CD4-positive, alpha-beta memory T cell (primary cell): Measurements from ENCODE around the gene CARD6. TPM values are rescaled to one million over a fixed set of nuclear protein-coding genes. Genes with fewer than 3 reads are reported as not detected.
"Not testable (repeated sequence)": the region's sequence is repeated elsewhere in the genome, so short reads cannot be mapped to it uniquely, and the experiment has no call there.

Source experiments
- CTCF ChIA-PET: fragments of 350-600 bp; sonication (Branson Sonifier 250); formaldehyde crosslinking; loops from one replicate; lab custom pipeline; 2021; ENCODE audit warnings: inconsistent platforms; ENCODE audit not compliant: partially characterized antibody; lab: Charles Lee
- POLR2A ChIA-PET: fragments of 350-600 bp; sonication (Branson Sonifier 250); formaldehyde crosslinking; loops from one replicate; lab custom pipeline; 2021; ENCODE audit not compliant: partially characterized antibody; lab: Charles Lee
- DNase-seq, 5 donors: peaks; one replicate each; pipeline versions ENCODE4 v3.0.0 to v3.0.0-alpha.2; 2020 to 2022; ENCODE audit warnings: mixed read lengths in 1 of 5
- H3K27ac ChIP-seq: one replicate; pipeline ENCODE4 v1.7.0; 2013; ENCODE audit warnings: low read depth, low read length
- H3K27me3 ChIP-seq: 2 replicates; pipeline ENCODE4 v1.7.0; 2013; ENCODE audit warnings: mild to moderate bottlenecking, low read length, moderate library complexity; ENCODE audit not compliant: insufficient read depth
- H3K36me3 ChIP-seq: 2 replicates; pipeline ENCODE4 v1.7.0; 2013; ENCODE audit warnings: mild to moderate bottlenecking, low read length, moderate library complexity; ENCODE audit not compliant: insufficient read depth
- H3K4me1 ChIP-seq: 2 replicates; pipeline ENCODE4 v1.7.0; 2013; ENCODE audit warnings: mild to moderate bottlenecking, low read length, moderate library complexity; ENCODE audit not compliant: insufficient read depth
- H3K4me3 ChIP-seq, 2 donors: one replicate each; pipeline ENCODE4 v1.7.0; 2013; ENCODE audit warnings: low read length in 2 of 2, mild to moderate bottlenecking in 1 of 2
- H3K9me3 ChIP-seq, 2 donors: one replicate each; pipeline ENCODE4 v1.7.0; 2013; ENCODE audit warnings: low read length in 2 of 2, control low read depth in 1 of 2; ENCODE audit not compliant: control insufficient read depth in 1 of 2
- H3K27ac Mint-ChIP-seq, 7 donors: one replicate each; pipeline ENCODE4 v1.8.0; 2020 to 2021; ENCODE audit warnings: mixed read lengths in 7 of 7, mild to moderate bottlenecking in 6 of 7, inconsistent platforms in 3 of 7, moderate library complexity in 3 of 7
- H3K27me3 Mint-ChIP-seq, 2 donors: one replicate each; pipeline ENCODE4 v1.8.0; 2020 to 2021; ENCODE audit warnings: mixed read lengths in 2 of 2
- H3K36me3 Mint-ChIP-seq, 2 donors: one replicate each; pipeline ENCODE4 v1.8.0; 2020 to 2021; ENCODE audit warnings: mixed read lengths in 2 of 2, inconsistent platforms in 1 of 2, mild to moderate bottlenecking in 1 of 2
- H3K4me1 Mint-ChIP-seq, 4 donors: one replicate each; pipeline ENCODE4 v1.8.0; 2020 to 2021; ENCODE audit warnings: mixed read lengths in 4 of 4, mild to moderate bottlenecking in 1 of 4
- H3K4me3 Mint-ChIP-seq, 8 donors: one replicate each; pipeline ENCODE4 v1.8.0; 2020 to 2021; ENCODE audit warnings: mixed read lengths in 8 of 8, mild to moderate bottlenecking in 7 of 8, moderate library complexity in 6 of 8, inconsistent platforms in 3 of 8
- H3K9me3 Mint-ChIP-seq, 8 donors: one replicate each; pipeline ENCODE4 v1.8.0; 2020 to 2021; ENCODE audit warnings: mixed read lengths in 8 of 8, mild to moderate bottlenecking in 5 of 8, inconsistent platforms in 3 of 8, moderate library complexity in 1 of 8
- intact Hi-C: fragments of 100-400 bp; cut with micrococcal nuclease; formaldehyde crosslinking; loops from one replicate; pipeline ENCODE4 v1.15.1; 2023
- polyA plus RNA-seq, 2 donors: library from polyadenylated mRNA; unstranded; fragments of 300-500 nt; fragmentation: Illumina TruSeq; gene quantifications; one replicate each; pipeline ENCODE4 v1.2.3, GENCODE V29; 2021
- total RNA-seq, 2 experiments: library from RNA; stranded (reverse); gene quantifications; one replicate each; pipeline ENCODE4 v1.2.3, GENCODE V29; 2021

The CARD6 gene
- total and polyA plus RNA-seq, 4 experiments from 2014 or later, result 2.4 to 5.0 (median 4.5) TPM

- no peak for DNase-seq
- Mint-ChIP-seq H3K4me3 (no peak overlapping the region), H3K4me1 (peaks cover 0 to 18% (median 13%) of the 10 kb centered on the region in 4 donors), H3K9me3 (no peaks in the 10 kb centered on the region), H3K27ac (peak overlapping the region in 2 of 7 donors; percentile 32 to 42), H3K27me3 (no peaks in the 10 kb centered on the region), H3K36me3 (peaks cover 0 to 19% of the 10 kb centered on the region in 2 donors)
- no peak overlapping the region for H3K4me3 ChIP-seq
- CTCF ChIA-PET, result interaction anchor here (1.3 kb wide), 1 partner anchor 31 kb away, joined by 4 read pairs; no protein-coding TSS in a partner anchor
- no peak overlapping the region for H3K27ac ChIP-seq
- no peaks in the 10 kb centered on the region for H3K36me3 ChIP-seq
- H3K9me3 ChIP-seq, result no peaks in the 10 kb centered on the region
- POLR2A ChIA-PET, result no interaction called here
- H3K27me3 ChIP-seq, result no peaks in the 10 kb centered on the region
- intact Hi-C loops, result no loop called here
- H3K4me1 ChIP-seq, result peaks cover 10% of the 10 kb centered on the region
Measured at GRCh38 chr5:40847525-40847924, 6.4 kb downstream of the CARD6 start.

DNA sequence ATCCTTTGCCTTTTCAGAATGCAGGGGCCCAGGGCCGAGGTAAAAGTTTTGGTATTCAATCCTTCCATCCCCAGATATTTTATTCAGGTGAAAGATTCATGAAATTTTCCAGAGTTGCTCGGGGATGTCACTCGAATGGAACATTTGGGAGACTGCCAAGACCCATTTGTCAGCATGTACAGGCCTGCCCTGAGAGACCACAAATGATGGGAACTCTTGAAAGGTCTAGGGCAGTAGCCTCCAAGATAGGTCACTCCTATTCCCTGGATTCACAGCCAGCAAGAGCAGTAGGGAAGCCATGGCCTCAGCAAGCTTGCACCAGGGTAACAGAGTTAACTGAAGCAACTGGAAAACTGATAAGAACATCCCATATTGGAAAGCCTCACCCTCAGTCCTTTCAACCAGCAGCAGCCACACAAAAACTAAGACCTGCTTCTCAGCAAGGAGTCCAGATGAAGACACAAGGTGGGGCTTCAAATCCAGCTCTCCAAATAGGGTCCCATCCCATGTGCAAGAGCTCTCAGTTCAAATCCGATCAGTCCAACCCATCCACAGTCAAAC, 12.5 kb downstream of the CARD6 start:
- DNase-seq, result no peak
- H3K9me3 ChIP-seq, result no peaks in the 10 kb centered on the region
- no peak overlapping the region for H3K4me3 Mint-ChIP-seq
- H3K4me3 ChIP-seq, result no peak overlapping the region
- no peaks in the 10 kb centered on the region for H3K36me3 ChIP-seq
- peaks cover 0 to under 1% (median 0%) of the 10 kb centered on the region in 4 donors for H3K4me1 Mint-ChIP-seq
- intact Hi-C loops, result no loop called here
- peaks cover 2 to 19% of the 10 kb centered on the region in 2 donors for H3K36me3 Mint-ChIP-seq
- H3K27ac ChIP-seq, result no peak overlapping the region
- ChIA-PET POLR2A (no interaction called here), CTCF (no interaction called here)
- no peaks in the 10 kb centered on the region for H3K27me3 ChIP-seq
- H3K27me3 Mint-ChIP-seq, result no peaks in the 10 kb centered on the region
- H3K9me3 Mint-ChIP-seq, result peaks cover 0 to 3% (median 0%) of the 10 kb centered on the region in 8 donors
- no peak overlapping the region for H3K27ac Mint-ChIP-seq
- no peaks in the 10 kb centered on the region for H3K4me1 ChIP-seq

DNA sequence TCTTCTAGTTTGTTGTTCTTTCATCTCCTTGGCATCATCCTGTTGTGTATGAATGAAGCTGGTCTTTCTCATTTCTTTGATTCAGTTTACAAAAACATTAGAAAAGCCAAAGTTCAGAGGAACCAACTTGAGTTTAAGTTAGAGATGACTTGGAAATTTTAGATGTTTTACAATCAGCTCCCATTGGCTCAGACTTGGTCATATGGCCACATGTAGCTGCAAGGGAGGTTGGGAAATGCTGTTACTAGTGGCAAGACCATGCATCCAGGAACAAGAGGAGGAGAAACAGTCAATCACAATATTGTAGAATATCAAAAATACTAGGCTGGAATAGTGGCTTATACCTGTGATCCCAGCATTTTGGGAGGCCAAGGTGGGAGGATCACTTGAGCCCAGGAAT, 19.5 kb downstream of the CARD6 start:
- no peak overlapping the region for H3K27ac ChIP-seq
- Mint-ChIP-seq H3K4me3 (no peak overlapping the region), H3K27me3 (no peaks in the 10 kb centered on the region), H3K36me3 (peaks cover 0 to 6% of the 10 kb centered on the region in 2 donors), H3K9me3 (peaks cover 0 to 16% (median 8%) of the 10 kb centered on the region in 8 donors), H3K4me1 (peaks cover 0 to 1% (median 0%) of the 10 kb centered on the region in 4 donors), H3K27ac (peak overlapping the region in 1 of 7 donors; percentile 48)
- no peaks in the 10 kb centered on the region for H3K27me3 ChIP-seq
- intact Hi-C loops, result no loop called here
- ChIA-PET CTCF (no interaction called here), POLR2A (no interaction called here)
- no peaks in the 10 kb centered on the region for H3K36me3 ChIP-seq
- no peaks in the 10 kb centered on the region for H3K4me1 ChIP-seq
- no peaks in the 10 kb centered on the region for H3K9me3 ChIP-seq
- H3K4me3 ChIP-seq, result no peak overlapping the region
- no peak for DNase-seq

DNA sequence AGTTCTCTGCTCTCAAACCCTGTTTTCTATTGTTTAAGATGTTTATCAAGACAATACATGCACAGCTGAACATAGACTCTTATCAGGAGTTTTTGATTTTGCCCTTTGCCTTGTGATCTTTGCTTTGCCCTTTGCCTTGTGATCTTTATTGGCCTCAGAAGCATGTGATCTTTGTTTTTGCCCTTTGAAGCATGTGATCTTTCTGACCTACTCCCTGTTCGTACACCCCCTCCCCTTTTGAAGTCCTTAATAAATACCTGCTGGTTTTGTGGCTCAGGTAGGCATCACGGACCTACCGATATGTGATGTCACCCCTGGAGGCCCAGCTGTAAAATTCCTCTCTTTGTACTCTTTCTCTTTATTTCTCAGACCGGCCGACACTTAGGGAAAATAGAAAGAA, 23.8 kb downstream of the CARD6 start:
- H3K27ac ChIP-seq, POLR2A ChIA-PET, H3K4me1 ChIP-seq, H3K36me3 ChIP-seq, H3K27me3 Mint-ChIP-seq, H3K27ac Mint-ChIP-seq, H3K4me3 ChIP-seq, H3K9me3 ChIP-seq, H3K36me3 Mint-ChIP-seq, intact Hi-C loops, DNase-seq, H3K4me3 Mint-ChIP-seq, H3K27me3 ChIP-seq, CTCF ChIA-PET, H3K4me1 Mint-ChIP-seq: not testable (repeated sequence)
- peaks cover 0 to 19% (median 8%) of the 10 kb centered on the region in 8 donors for H3K9me3 Mint-ChIP-seq

GRCh38 chr5:40866844-40867243, 25.7 kb downstream of the CARD6 start:
- peaks cover 0 to 4% of the 10 kb centered on the region in 2 donors for H3K36me3 Mint-ChIP-seq
- no peak for DNase-seq
- H3K4me1 ChIP-seq, result no peaks in the 10 kb centered on the region
- no peak overlapping the region for H3K4me3 Mint-ChIP-seq
- no peaks in the 10 kb centered on the region for H3K9me3 ChIP-seq
- no peak overlapping the region for H3K27ac ChIP-seq
- intact Hi-C loops, result no loop called here
- no peaks in the 10 kb centered on the region for H3K36me3 ChIP-seq
- peaks cover 0 to 1% (median 0%) of the 10 kb centered on the region in 4 donors for H3K4me1 Mint-ChIP-seq
- ChIA-PET CTCF (interaction anchor here (1.5 kb wide), 1 partner anchor 12 kb away, joined by 3 read pairs; no protein-coding TSS in a partner anchor), POLR2A (no interaction called here)
- peaks cover 0 to 19% (median 8%) of the 10 kb centered on the region in 8 donors for H3K9me3 Mint-ChIP-seq
- H3K27me3 Mint-ChIP-seq, result no peaks in the 10 kb centered on the region
- H3K27ac Mint-ChIP-seq, result no peak overlapping the region
- H3K4me3 ChIP-seq, result no peak overlapping the region
- H3K27me3 ChIP-seq, result no peaks in the 10 kb centered on the region

- no peaks in the 10 kb centered on the region for H3K36me3 ChIP-seq
- H3K4me3 Mint-ChIP-seq, result no peak overlapping the region
Measured at GRCh38 chr5:40869384-40869783, 28.2 kb downstream of the CARD6 start.

GRCh38 chr5:40871177-40871576, 30.0 kb downstream of the CARD6 start:
- Histone ChIP-seq H3K4me3 (no peak overlapping the region), H3K9me3 (no peaks in the 10 kb centered on the region), H3K27ac (no peak overlapping the region), H3K36me3 (no peaks in the 10 kb centered on the region), H3K27me3 (no peaks in the 10 kb centered on the region), H3K4me1 (no peaks in the 10 kb centered on the region)
- Mint-ChIP-seq H3K9me3 (peaks cover 0 to 3% (median 0%) of the 10 kb centered on the region in 8 donors), H3K27ac (no peak overlapping the region), H3K4me3 (no peak overlapping the region), H3K27me3 (peaks cover 4 to 5% of the 10 kb centered on the region in 2 donors), H3K4me1 (no peaks in the 10 kb centered on the region), H3K36me3 (no peaks in the 10 kb centered on the region)
- no peak for DNase-seq
- CTCF ChIA-PET, result interaction anchor here (0.5 to 0.6 kb wide), 3 partner anchors 34 to 1307 kb away, joined by 3 read pairs; no protein-coding TSS in a partner anchor
- intact Hi-C loops, result no loop called here
- POLR2A ChIA-PET, result no interaction called here

More at GRCh38 chr5:40869384-40869783, 28.2 kb downstream of the CARD6 start:
- no peak overlapping the region for H3K27ac Mint-ChIP-seq
- H3K9me3 Mint-ChIP-seq, result peaks cover 0 to 14% (median 8%) of the 10 kb centered on the region in 8 donors
- H3K36me3 Mint-ChIP-seq, result peaks cover 0 to 4% of the 10 kb centered on the region in 2 donors
- ChIA-PET POLR2A (no interaction called here), CTCF (interaction anchor here (1.3 kb wide), 1 partner anchor 9 kb away, joined by 5 read pairs; no protein-coding TSS in a partner anchor)
- no peak for DNase-seq
- Histone ChIP-seq H3K9me3 (no peaks in the 10 kb centered on the region), H3K4me1 (no peaks in the 10 kb centered on the region), H3K27me3 (no peaks in the 10 kb centered on the region), H3K4me3 (no peak overlapping the region), H3K27ac (no peak overlapping the region)
- intact Hi-C loops, result no loop called here
- H3K4me1 Mint-ChIP-seq, result no peaks in the 10 kb centered on the region
- H3K27me3 Mint-ChIP-seq, result peaks cover 4 to 5% of the 10 kb centered on the region in 2 donors
